HL-60/S4 treated with phorbol 12-myristate 13-acetate at 8.2 ng/mL for 4 days and 3 days (cell line): ENCODE results near the gene WIPF2.

Experiments
- in situ Hi-C: fragments of 300-500 bp; cut with MboI; formaldehyde crosslinking; loops from 2 replicates; pipeline ENCODE4 v1.15.0; 2022; ENCODE audit warnings: low sequenced_read_pairs

The WIPF2 gene

GRCh38 chr17:40218740-40219593, at the start of gene WIPF2:
Gene WIPF2, plus strand, starts transcription at chr17:40219304. Its CDS starts 37,156 bp downstream, at chr17:40256460.
- in situ Hi-C loops = no loop called here

GRCh38 chr17:40170325-40170724, 48.8 kb upstream of the WIPF2 start:
- in situ Hi-C loops = no loop called here

GRCh38 chr17:40171750-40172149, 47.4 kb upstream of the WIPF2 start:
- in situ Hi-C loops = no loop called here

GRCh38 chr17:40173091-40173777, 45.9 kb upstream of the WIPF2 start:
- in situ Hi-C loops = no loop called here

- in situ Hi-C loops = no loop called here
Measured at GRCh38 chr17:40173778-40174135, 45.3 kb upstream of the WIPF2 start.

- in situ Hi-C loops = no loop called here
Measured at GRCh38 chr17:40174514-40174913, 44.6 kb upstream of the WIPF2 start.

- in situ Hi-C loops = no loop called here
Measured at GRCh38 chr17:40175928-40176753, 43.0 kb upstream of the WIPF2 start.

GRCh38 chr17:40176754-40177110, 42.4 kb upstream of the WIPF2 start:
- in situ Hi-C loops = no loop called here

- in situ Hi-C loops = no loop called here
Measured at GRCh38 chr17:40177275-40177874, 41.7 kb upstream of the WIPF2 start, which contains the start of gene RAPGEFL1. Gene RAPGEFL1, plus strand, starts transcription at chr17:40177470. Its CDS starts 392 bp downstream, at chr17:40177862.

GRCh38 chr17:40178021-40178601, 41.0 kb upstream of the WIPF2 start:
- in situ Hi-C loops = no loop called here

GRCh38 chr17:40178660-40179059, 40.4 kb upstream of the WIPF2 start:
- in situ Hi-C loops = no loop called here

- in situ Hi-C loops = no loop called here
Measured at GRCh38 chr17:40179923-40180659, 39.0 kb upstream of the WIPF2 start.

- in situ Hi-C loops = no loop called here
Measured at GRCh38 chr17:40180694-40181093, 38.4 kb upstream of the WIPF2 start.

- in situ Hi-C loops = no loop called here
Measured at GRCh38 chr17:40181205-40181604, 37.9 kb upstream of the WIPF2 start.

- in situ Hi-C loops = no loop called here
Measured at GRCh38 chr17:40182606-40183005, 36.5 kb upstream of the WIPF2 start.

GRCh38 chr17:40187238-40187637, 31.9 kb upstream of the WIPF2 start:
- in situ Hi-C loops = no loop called here

- in situ Hi-C loops = no loop called here
Measured at GRCh38 chr17:40188694-40189093, 30.4 kb upstream of the WIPF2 start.

GRCh38 chr17:40190197-40191021, 28.7 kb upstream of the WIPF2 start:
- in situ Hi-C loops = no loop called here
